GM19467 (cell line): ENCODE measurements around the gene PKD2L1.
"Not testable (repeated sequence)": the region's sequence is repeated elsewhere in the genome, so short reads cannot be mapped to it uniquely, and the experiment has no call there.

Source experiments
- ATAC-seq: cut with Tn5 transposase; IDR thresholded peaks from one replicate; pipeline ENCODE4 v1.9.1; 2021; ENCODE audit warnings: mild to moderate bottlenecking, moderate library complexity; ENCODE audit not compliant: unreplicated experiment

PKD2L1 gene

GRCh38 chr10:100330079-100330478 lies at the start of gene PKD2L1:
Gene PKD2L1, minus strand, starts transcription at chr10:100330228. Its CDS starts 125 bp downstream, at chr10:100330103.
- no peak for ATAC-seq

GRCh38 chr10:100377830-100378229 lies 47.8 kb upstream of the PKD2L1 start:
- no peak for ATAC-seq

GRCh38 chr10:100376656-100377055 lies 46.6 kb upstream of the PKD2L1 start:
- ATAC-seq: not testable (repeated sequence)

- not testable (repeated sequence) for ATAC-seq
These were observed 44.8 kb upstream of the PKD2L1 start for GRCh38 chr10:100374677-100375353.

GRCh38 chr10:100374200-100374655 lies 44.2 kb upstream of the PKD2L1 start:
- no peak for ATAC-seq

- ATAC-seq: peak; percentile 96
These were observed 43.5 kb upstream of the PKD2L1 start for GRCh38 chr10:100373298-100374199.

- no peak for ATAC-seq
These were observed 42.6 kb upstream of the PKD2L1 start for GRCh38 chr10:100372415-100373297.

- no peak for ATAC-seq
These were observed 41.5 kb upstream of the PKD2L1 start for GRCh38 chr10:100371482-100372027.

GRCh38 chr10:100370714-100371481 lies 40.9 kb upstream of the PKD2L1 start:
- ATAC-seq: no peak

GRCh38 chr10:100368721-100369120 lies 38.7 kb upstream of the PKD2L1 start:
- no peak for ATAC-seq

- no peak for ATAC-seq
These were observed 34.8 kb upstream of the PKD2L1 start for GRCh38 chr10:100364735-100365391.

- ATAC-seq: no peak
These were observed 34.1 kb upstream of the PKD2L1 start for GRCh38 chr10:100364175-100364574.

- ATAC-seq: no peak
These were observed 32.8 kb upstream of the PKD2L1 start for GRCh38 chr10:100362570-100363496.

- no peak for ATAC-seq
These were observed 30.2 kb upstream of the PKD2L1 start for GRCh38 chr10:100360234-100360633.

- ATAC-seq: no peak
These were observed 29.6 kb upstream of the PKD2L1 start for GRCh38 chr10:100359529-100360150.

GRCh38 chr10:100359030-100359432 lies 29.0 kb upstream of the PKD2L1 start:
- no peak for ATAC-seq

GRCh38 chr10:100357059-100357858 lies 27.2 kb upstream of the PKD2L1 start:
- ATAC-seq: no peak
